Upper lobe of right lung (tissue), 1 donor: ENCODE measurements around the gene PCMTD2. TPM values are rescaled to one million over a fixed set of nuclear protein-coding genes. Genes with fewer than 3 reads are reported as not detected.

Experiments used
- ATAC-seq: fragments of 200-7000 bp; cut with Tn5 transposase; one replicate; pipeline ENCODE4 v1.9.1; 2020; ENCODE audit warnings: mild to moderate bottlenecking, moderate library complexity
- DNase-seq: peaks from one replicate; pipeline ENCODE4 v3.0.0-alpha.2; 2020
- H3K27ac ChIP-seq: fragments of 200-600 bp; one replicate; pipeline ENCODE4 v1.8.0; 2022
- H3K27me3 ChIP-seq: fragments of 200-600 bp; one replicate; pipeline ENCODE4 v1.8.0; 2022; ENCODE audit warnings: mild to moderate bottlenecking
- H3K36me3 ChIP-seq: fragments of 200-600 bp; one replicate; pipeline ENCODE4 v1.8.0; 2022
- H3K4me1 ChIP-seq: fragments of 200-600 bp; one replicate; pipeline ENCODE4 v1.8.0; 2022
- H3K4me3 ChIP-seq: fragments of 200-600 bp; one replicate; pipeline ENCODE4 v1.8.0; 2022; ENCODE audit warnings: mild to moderate bottlenecking
- H3K9me3 ChIP-seq: fragments of 200-600 bp; one replicate; pipeline ENCODE4 v1.8.0; 2022
- CTCF ChIP-seq: fragments of 200-600 bp; IDR thresholded peaks from one replicate; pipeline ENCODE4 v1.8.0; 2022; ENCODE audit warnings: antibody characterized with exemption
- intact Hi-C: fragments of 100-400 bp; cut with DNase I; formaldehyde crosslinking; loops from one replicate; pipeline ENCODE4 v1.11.0; 2022
- total RNA-seq: library from RNA; stranded (reverse); fragmentation: NEBNext Ultra II Directional; extraction: Animal tissue kit (Norgen Biotek cat#: 25700); gene quantifications from one replicate; pipeline ENCODE4 v1.2.1, GENCODE V29; 2021
- donor health status: DM: no; HTN: yes; CAD: no; lungs with severe emphysema.

The PCMTD2 gene
- total RNA-seq, 1 donor from 2014 or later = 58.8 TPM

- Histone ChIP-seq H3K4me3 (no peak overlapping the region), H3K4me1 (peaks cover 3% of the 10 kb centered on the region), H3K9me3 (no peaks in the 10 kb centered on the region), H3K27ac (no peak overlapping the region), H3K36me3 (peaks cover 46% of the 10 kb centered on the region), H3K27me3 (no peaks in the 10 kb centered on the region)
- peak; percentile 54 for ATAC-seq
- TF ChIP-seq CTCF = no peak
- intact Hi-C loops = no loop called here
- no peak for DNase-seq
These were observed 14.3 kb downstream of the PCMTD2 start for GRCh38 chr20:64269604-64270411.

- ATAC-seq (no peak), DNase-seq (no peak)
- Histone ChIP-seq H3K27ac (no peak overlapping the region), H3K36me3 (peaks cover 40% of the 10 kb centered on the region), H3K4me3 (no peak overlapping the region), H3K27me3 (no peaks in the 10 kb centered on the region), H3K4me1 (no peaks in the 10 kb centered on the region), H3K9me3 (no peaks in the 10 kb centered on the region)
- no peak for TF ChIP-seq CTCF
- intact Hi-C loops = no loop called here
These were observed 16.1 kb downstream of the PCMTD2 start for GRCh38 chr20:64271636-64272035.

GRCh38 chr20:64273109-64273508 lies 17.6 kb downstream of the PCMTD2 start:
- intact Hi-C loops = no loop called here
- peaks cover 32% of the 10 kb centered on the region for H3K36me3 ChIP-seq
- no peak for TF ChIP-seq CTCF
- ATAC-seq (no peak), DNase-seq (no peak)
- no peaks in the 10 kb centered on the region for H3K9me3 ChIP-seq
- H3K4me1 ChIP-seq = no peaks in the 10 kb centered on the region
- H3K27ac ChIP-seq = no peak overlapping the region
- no peaks in the 10 kb centered on the region for H3K27me3 ChIP-seq
- H3K4me3 ChIP-seq = no peak overlapping the region

GRCh38 chr20:64276817-64277216 lies 21.3 kb downstream of the PCMTD2 start:
- DNase-seq (no peak), ATAC-seq (no peak)
- Histone ChIP-seq H3K36me3 (peaks cover 27% of the 10 kb centered on the region), H3K27me3 (no peaks in the 10 kb centered on the region), H3K4me1 (no peaks in the 10 kb centered on the region), H3K4me3 (no peak overlapping the region), H3K9me3 (no peaks in the 10 kb centered on the region), H3K27ac (no peak overlapping the region)
- no peak for TF ChIP-seq CTCF
- intact Hi-C loops = no loop called here

GRCh38 chr20:64277571-64278316 lies 22.2 kb downstream of the PCMTD2 start:
- H3K36me3 ChIP-seq = peaks cover 24% of the 10 kb centered on the region
- no peak overlapping the region for H3K4me3 ChIP-seq
- no peak for TF ChIP-seq CTCF
- H3K9me3 ChIP-seq = no peaks in the 10 kb centered on the region
- no peaks in the 10 kb centered on the region for H3K4me1 ChIP-seq
- DNase-seq (no peak), ATAC-seq (peak; percentile 61)
- no peak overlapping the region for H3K27ac ChIP-seq
- intact Hi-C loops = no loop called here
- H3K27me3 ChIP-seq = no peaks in the 10 kb centered on the region
